ENCODE data around the gene CD69.

The CD69 gene

GRCh38 chr12:9760699-9761418 is at the start of gene CD69:
TSS of gene CD69 (minus strand) at chr12:9760901. CDS start at chr12:9760820, 81 bp downstream.
- no peak within 1 kb of the TSS for H3K27ac ChIP-seq
- in situ Hi-C loops (cut with HindIII; ENCODE audit: low pct_ligation_motif_present, low sequenced_read_pairs), result no loop called here
- no peak within 1 kb of the TSS for H3K4me3 ChIP-seq (ENCODE audit: low read depth, low read length)
- H3K27me3 ChIP-seq (replicated peaks), result no peaks in the 10 kb centered on the region
- TF ChIP-seq CTCF (IDR thresholded peaks at IDR 0.05; ENCODE audit: low read depth, low read length, missing control alignments), result no peak
- no peaks in the 10 kb centered on the region for H3K36me3 ChIP-seq (replicated peaks)
- no peak for DNase-seq

DNA sequence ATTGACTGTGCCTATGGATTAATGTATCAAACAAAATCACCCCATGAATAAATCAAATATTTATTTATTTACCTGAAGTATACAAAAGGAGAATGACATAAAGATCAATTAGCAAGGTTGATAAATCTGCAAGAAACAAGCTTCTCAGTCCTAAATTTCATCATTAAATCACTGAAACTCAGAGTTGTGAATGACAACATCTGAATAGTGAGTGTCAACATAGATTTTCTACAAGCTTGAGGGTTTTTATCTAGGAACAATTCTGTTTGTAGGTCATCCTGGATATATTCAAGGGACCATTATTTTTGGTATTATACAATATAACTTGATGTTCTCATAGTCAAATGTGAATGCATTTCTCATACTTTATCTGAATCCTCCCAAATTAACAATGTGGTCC is 49.2 kb upstream of the CD69 start:
- TF ChIP-seq CTCF (IDR thresholded peaks at IDR 0.05; ENCODE audit: low read depth, low read length, missing control alignments), result no peak
- H3K4me3 ChIP-seq (ENCODE audit: low read depth, low read length), result no peak overlapping the region
- H3K27me3 ChIP-seq (replicated peaks), result no peaks in the 10 kb centered on the region
- in situ Hi-C loops (cut with HindIII; ENCODE audit: low pct_ligation_motif_present, low sequenced_read_pairs), result no loop called here
- no peak for DNase-seq
- H3K36me3 ChIP-seq (replicated peaks), result no peaks in the 10 kb centered on the region
- no peak overlapping the region for H3K27ac ChIP-seq

- TF ChIP-seq CTCF (IDR thresholded peaks at IDR 0.05; ENCODE audit: low read depth, low read length, missing control alignments), result no peak
- H3K4me3 ChIP-seq (ENCODE audit: low read depth, low read length), result no peak overlapping the region
- no peak overlapping the region for H3K27ac ChIP-seq
- no peak for DNase-seq
- no peaks in the 10 kb centered on the region for H3K36me3 ChIP-seq (replicated peaks)
- in situ Hi-C loops (cut with HindIII; ENCODE audit: low pct_ligation_motif_present, low sequenced_read_pairs), result no loop called here
- H3K27me3 ChIP-seq (replicated peaks), result no peaks in the 10 kb centered on the region
Measured at GRCh38 chr12:9809338-9809737, 48.6 kb upstream of the CD69 start.

DNA sequence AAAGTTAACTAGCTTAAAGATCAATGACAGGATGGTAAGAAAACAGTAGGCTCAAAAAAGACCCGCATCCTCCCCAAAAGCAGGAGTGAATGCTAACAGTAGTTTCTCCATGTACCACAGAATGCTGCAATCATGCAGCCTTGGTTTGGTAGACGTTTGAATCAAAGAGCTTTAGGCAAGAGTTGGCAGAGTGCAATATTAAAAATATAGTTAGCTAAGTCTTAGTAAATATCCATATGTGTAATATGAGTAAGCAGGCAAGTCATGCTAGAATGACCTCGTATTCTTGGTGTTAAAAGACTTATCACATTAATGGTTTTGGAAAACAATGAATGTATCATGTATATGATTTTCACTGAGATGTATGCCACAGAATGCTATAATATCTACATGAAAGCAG is 47.8 kb upstream of the CD69 start:
- H3K4me3 ChIP-seq (ENCODE audit: low read depth, low read length), result no peak overlapping the region
- in situ Hi-C loops (cut with HindIII; ENCODE audit: low pct_ligation_motif_present, low sequenced_read_pairs), result no loop called here
- H3K27me3 ChIP-seq (replicated peaks), result no peaks in the 10 kb centered on the region
- DNase-seq, result no peak
- H3K36me3 ChIP-seq (replicated peaks), result no peaks in the 10 kb centered on the region
- no peak for TF ChIP-seq CTCF (IDR thresholded peaks at IDR 0.05; ENCODE audit: low read depth, low read length, missing control alignments)
- H3K27ac ChIP-seq, result no peak overlapping the region

- DNase-seq, result no peak
- no peak overlapping the region for H3K27ac ChIP-seq
- no peaks in the 10 kb centered on the region for H3K36me3 ChIP-seq (replicated peaks)
- no peak overlapping the region for H3K4me3 ChIP-seq (ENCODE audit: low read depth, low read length)
- no peaks in the 10 kb centered on the region for H3K27me3 ChIP-seq (replicated peaks)
- no peak for TF ChIP-seq CTCF (IDR thresholded peaks at IDR 0.05; ENCODE audit: low read depth, low read length, missing control alignments)
- in situ Hi-C loops (cut with HindIII; ENCODE audit: low pct_ligation_motif_present, low sequenced_read_pairs), result no loop called here
Measured at GRCh38 chr12:9806714-9807113, 46.0 kb upstream of the CD69 start.

GRCh38 chr12:9805883-9806282 is 45.2 kb upstream of the CD69 start:
- H3K4me3 ChIP-seq (ENCODE audit: low read depth, low read length), result no peak overlapping the region
- H3K36me3 ChIP-seq (replicated peaks), result no peaks in the 10 kb centered on the region
- DNase-seq, result no peak
- H3K27ac ChIP-seq, result no peak overlapping the region
- no peaks in the 10 kb centered on the region for H3K27me3 ChIP-seq (replicated peaks)
- in situ Hi-C loops (cut with HindIII; ENCODE audit: low pct_ligation_motif_present, low sequenced_read_pairs), result no loop called here
- TF ChIP-seq CTCF (IDR thresholded peaks at IDR 0.05; ENCODE audit: low read depth, low read length, missing control alignments), result no peak
